ENCODE data around the gene BEST1.
A peak's percentile ranks its signal among the peaks of the same experiment; 100 is the strongest.

The BEST1 gene

GRCh38 chr11:61950035-61950547 lies at the start of gene BEST1:
BEST1 (plus strand) TSS chr11:61950351; CDS start chr11:61951807, 1,456 bp downstream.
- DNase-seq, result no peak

GRCh38 chr11:61901397-61901796 lies 48.8 kb upstream of the BEST1 start:
- DNase-seq, result no peak

GRCh38 chr11:61902313-61902712 lies 47.8 kb upstream of the BEST1 start:
- DNase-seq, result no peak

GRCh38 chr11:61903845-61904244 lies 46.3 kb upstream of the BEST1 start:
- DNase-seq, result no peak

- DNase-seq, result no peak
These were observed 45.6 kb upstream of the BEST1 start for GRCh38 chr11:61904539-61905048.

GRCh38 chr11:61905067-61905696 lies 45.0 kb upstream of the BEST1 start:
- no peak for DNase-seq

GRCh38 chr11:61905801-61906521 lies 44.2 kb upstream of the BEST1 start:
- no peak for DNase-seq

GRCh38 chr11:61906522-61906909 lies 43.6 kb upstream of the BEST1 start:
- DNase-seq, result no peak

GRCh38 chr11:61907282-61907681 lies 42.9 kb upstream of the BEST1 start:
- DNase-seq, result no peak

- DNase-seq, result no peak
These were observed 42.1 kb upstream of the BEST1 start for GRCh38 chr11:61907871-61908729.

GRCh38 chr11:61908730-61909316 lies 41.3 kb upstream of the BEST1 start:
- no peak for DNase-seq

- DNase-seq, result no peak
These were observed 39.7 kb upstream of the BEST1 start for GRCh38 chr11:61910187-61911127.

GRCh38 chr11:61911128-61911700 lies 38.9 kb upstream of the BEST1 start:
- DNase-seq, result no peak

GRCh38 chr11:61911701-61912529 lies 38.2 kb upstream of the BEST1 start:
- peak; percentile 8 for DNase-seq

GRCh38 chr11:61912530-61912898 lies 37.6 kb upstream of the BEST1 start:
- DNase-seq, result peak; percentile 12

GRCh38 chr11:61912991-61913698 lies 37.0 kb upstream of the BEST1 start:
- DNase-seq, result no peak

- DNase-seq, result no peak
These were observed 36.3 kb upstream of the BEST1 start for GRCh38 chr11:61913699-61914395.

GRCh38 chr11:61914471-61915171 lies 35.5 kb upstream of the BEST1 start:
- DNase-seq, result no peak
